K562 (cell line): ENCODE results near the gene ZNF816. TPM values are rescaled to one million over a fixed set of nuclear protein-coding genes. Genes with fewer than 3 reads are reported as not detected.

Experiments used
- CAMTA2 ChIP-seq: fragments of 250-450 bp; sonication (Bioruptor Pico); conservative IDR thresholded peaks from 2 replicates; pipeline ENCODE4 v1.5.1; 2022
- GABPB2 ChIP-seq: fragments of 250-450 bp; sonication (Bioruptor Pico); conservative IDR thresholded peaks from 2 replicates; pipeline ENCODE4 v1.5.1; 2021; ENCODE audit warnings: mild to moderate bottlenecking
- HEY1 ChIP-seq: fragments of 250-450 bp; sonication (Bioruptor Pico); IDR thresholded peaks from 2 replicates; pipeline ENCODE4 v1.5.0; 2020; ENCODE audit warnings: mild to moderate bottlenecking, moderate library complexity, borderline replicate concordance
- HINFP ChIP-seq: fragments of 450-650 bp; conservative IDR thresholded peaks from 2 replicates; pipeline ENCODE4 v1.6.1; 2016; ENCODE audit warnings: missing genetic modification characterization, low read depth, mild to moderate bottlenecking, control low read depth, missing compliant biosample characterization
- MCM2 ChIP-seq: fragments of 450-650 bp; IDR thresholded peaks from 2 replicates; pipeline ENCODE4 v1.6.1; 2017; ENCODE audit warnings: low read depth, mild to moderate bottlenecking
- MEIS2 ChIP-seq: fragments of 450-650 bp; IDR thresholded peaks from 2 replicates; pipeline ENCODE4 v1.6.1; 2014; ENCODE audit warnings: mild to moderate bottlenecking; ENCODE audit not compliant: partially characterized antibody
- MGA ChIP-seq: fragments of 450-650 bp; IDR thresholded peaks from 2 replicates; pipeline ENCODE4 v1.6.1; 2016; ENCODE audit warnings: mild to moderate bottlenecking, moderate library complexity
- POLR2B ChIP-seq: fragments of 450-650 bp; IDR thresholded peaks from 2 replicates; pipeline ENCODE4 v1.6.1; 2018; ENCODE audit warnings: low read depth; ENCODE audit not compliant: partially characterized antibody
- RHOXF2B ChIP-seq: fragments of 250-450 bp; sonication (Bioruptor Pico); conservative IDR thresholded peaks from 2 replicates; pipeline ENCODE4 v1.5.1; 2021
- TAF15 ChIP-seq: fragments of 200-400 bp; formaldehyde crosslinking; IDR thresholded peaks from 2 replicates; pipeline ENCODE4 v1.6.1; 2017; ENCODE audit warnings: mild to moderate bottlenecking, low read depth, low read length, moderate library complexity
- XRCC5 ChIP-seq: fragments of 200-400 bp; formaldehyde crosslinking; IDR thresholded peaks from 2 replicates; pipeline ENCODE4 v1.6.1; 2017; ENCODE audit warnings: low read depth, mild to moderate bottlenecking, low read length
- ZNF282 ChIP-seq: sonication (generic); formaldehyde crosslinking; IDR thresholded peaks from 2 replicates; pipeline ENCODE4 v1.8.1; 2023; ENCODE audit warnings: missing genetic modification reagents
- ZNF444 ChIP-seq: fragments of 250-450 bp; sonication (Bioruptor Pico); IDR thresholded peaks from 2 replicates; pipeline ENCODE4 v1.4.0; 2020; ENCODE audit warnings: mild to moderate bottlenecking, moderate library complexity
- polyA plus RNA-seq, 8 experiments: library from polyadenylated mRNA; depleted of rRNA in 4 of 8; stranded (reverse) in 5 of 8; unstranded in 3 of 8; fragments of >200 nt; fragmentation: Nextera tagmentation in 2 of 8; fragmentation: Illumina TruSeq in 1 of 8; extraction: Ambion mirVana in 2 of 8; extraction: Trizol in 1 of 8; gene quantifications; 2 replicates each; pipeline versions ENCODE4 v1.2.1 to v1.2.3, GENCODE V29; 2011 to 2014; ENCODE audit warnings: inconsistent platforms in 1 of 8, missing spikeins in 1 of 8
- total RNA-seq, 7 experiments: library from RNA; depleted of rRNA in 6 of 7; stranded (reverse); fragments of >200 nt in 6 of 7; fragmentation: Illumina TruSeq in 2 of 7; extraction: Trizol in 2 of 7; gene quantifications; 2 replicates each; pipeline versions ENCODE4 v1.2.1 to v1.2.3, GENCODE V29; 2011 to 2021; ENCODE audit warnings: low replicate concordance in 1 of 7
- TF ChIP-seq, protein P1 (sequence below), 2 experiments: fragments of 450-650 bp in 1 of 2; sonication (generic) in 1 of 2; formaldehyde crosslinking in 1 of 2; IDR thresholded peaks in 1 of 2; conservative IDR thresholded peaks in 1 of 2; 2 replicates each; pipeline versions ENCODE4 v1.6.1 to v1.8.1; 2016 to 2023; ENCODE audit warnings: mild to moderate bottlenecking in 2 of 2, moderate library complexity in 2 of 2, inconsistent platforms in 1 of 2, missing genetic modification reagents in 1 of 2

The ZNF816 gene
- total and polyA plus RNA-seq, 9 of the 15 experiments (the other 6 are each of a cell fraction or from before 2014, with no cell fraction given), result 8.6 to 23.4 (median 13.0) TPM

DNA sequence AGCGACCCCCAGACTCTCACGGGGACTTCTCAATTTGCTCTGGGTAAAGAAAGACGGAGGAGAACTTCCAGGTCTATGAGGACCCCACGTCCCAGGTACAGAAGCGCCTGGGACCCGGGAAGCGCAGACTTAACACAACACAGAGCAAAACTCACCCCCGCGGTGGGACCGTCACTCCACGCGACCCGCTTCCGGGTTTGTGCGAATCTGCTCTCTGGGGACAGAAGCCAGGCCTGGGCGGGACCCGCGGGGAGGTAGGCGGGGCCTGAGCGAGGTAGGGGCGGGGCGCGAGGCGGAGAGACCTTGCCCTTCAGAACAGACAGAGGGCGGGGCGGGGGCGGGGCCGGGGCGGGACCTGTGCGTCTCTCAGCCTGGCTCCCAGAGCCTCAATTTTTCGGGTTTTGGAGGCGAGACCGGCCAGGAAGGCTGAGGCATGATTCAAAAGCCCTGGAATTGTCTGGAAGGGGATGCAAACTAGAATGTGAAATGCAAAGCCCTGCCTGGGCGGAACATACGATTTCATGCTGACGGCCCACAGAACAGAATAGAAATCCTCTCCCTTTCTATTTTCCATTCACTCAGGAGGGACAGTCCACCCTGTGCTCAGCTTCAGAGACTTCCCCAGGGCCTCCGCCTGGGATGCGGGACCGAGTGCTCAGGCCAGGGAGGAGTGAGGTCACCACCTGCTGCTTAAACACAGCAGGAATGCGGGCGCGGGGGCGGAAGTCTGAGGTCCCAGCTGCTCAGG lies 20.1 kb downstream of the ZNF816 start (continued):
- TF ChIP-seq HINFP (tag) (no peak), MCM2 (no peak), MEIS2 (no peak), RHOXF2B (no peak), TAF15 (no peak), GABPB2 (no peak), POLR2B (peak; percentile 82), XRCC5 (no peak), CAMTA2 (no peak), MGA (no peak; the same call in 1 of the 2 replicates), ZNF444 (no peak), ZNF282 (no peak), HEY1 (no peak)
- TF ChIP-seq, protein P1, sequence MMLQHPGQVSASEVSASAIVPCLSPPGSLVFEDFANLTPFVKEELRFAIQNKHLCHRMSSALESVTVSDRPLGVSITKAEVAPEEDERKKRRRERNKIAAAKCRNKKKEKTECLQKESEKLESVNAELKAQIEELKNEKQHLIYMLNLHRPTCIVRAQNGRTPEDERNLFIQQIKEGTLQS (IDR thresholded peaks at IDR 0.05), result peak; percentile 78
- TF ChIP-seq, protein P1 (CRISPR knock-in tag; conservative IDR thresholded peaks at IDR 0.05), result no peak
